ENCODE measurements around the gene RYR2. TPM values are rescaled to one million over a fixed set of nuclear protein-coding genes. Genes with fewer than 3 reads are reported as not detected.

Gene RYR2
- total and polyA plus RNA-seq, 2 of the 8 experiments (the other 6 are each of a cell fraction or from before 2014, with no cell fraction given) = 1.3 to 4.4 TPM

GRCh38 chr1:237503292-237503691, 461.3 kb downstream of the RYR2 start:
- Histone ChIP-seq H4K8ac (ENCODE audit: extremely low read depth, insufficient read depth, low read length) (no peak overlapping the region), H2BK120ac (replicated peaks; ENCODE audit: low read depth, low read length) (no peak overlapping the region), H3K4me1 (replicated peaks in 1 of 4; ENCODE audit: control insufficient read depth in 3 of 4, insufficient read depth in 4 of 4, low read length in 3 of 4) (no peaks in the 10 kb centered on the region), H3K4me2 (ENCODE audit: insufficient read depth in 1 of 2, low read depth in 2 of 2, low read length in 2 of 2) (no peak overlapping the region), H4K5ac (ENCODE audit: insufficient read length, low read depth, low read length) (no peak overlapping the region), H3K14ac (ENCODE audit: insufficient read length) (no peak overlapping the region), H3K56ac (replicated peaks; ENCODE audit: insufficient read length, low read depth, low read length) (no peak overlapping the region), H3K18ac (ENCODE audit: extremely low read depth, low read length) (no peak overlapping the region), H3K4ac (replicated peaks; ENCODE audit: insufficient read length, low read depth, low read length) (no peak overlapping the region), H3K36me3 (ENCODE audit: control insufficient read depth in 2 of 4, insufficient read depth in 4 of 4, low read length in 3 of 4) (no peaks in the 10 kb centered on the region), H2BK12ac (ENCODE audit: low read depth, low read length) (no peak overlapping the region), H2BK20ac (ENCODE audit: low read length) (no peak overlapping the region), H2AK5ac (ENCODE audit: low read depth, low read length) (no peak overlapping the region), H2BK5ac (ENCODE audit: low read depth, low read length) (no peak overlapping the region), H3K4me3 (ENCODE audit: extremely low read depth in 1 of 4, insufficient read depth in 2 of 4, low read depth in 3 of 4, low read length in 4 of 4) (no peak overlapping the region), H4K91ac (replicated peaks; ENCODE audit: insufficient read length, low read length) (no peak overlapping the region), H3K27me3 (replicated peaks in 1 of 4; ENCODE audit: control insufficient read depth in 3 of 4, extremely low read depth in 1 of 4, insufficient read depth in 3 of 4, low read length in 3 of 4) (no peaks in the 10 kb centered on the region), H3K79me2 (ENCODE audit: control insufficient read depth in 1 of 2, insufficient read depth in 2 of 2, low read length in 2 of 2) (no peaks in the 10 kb centered on the region), H3K27ac (ENCODE audit: low read depth, low read length) (no peak overlapping the region), H3K23me2 (ENCODE audit: low read depth, low read length) (no peaks in the 10 kb centered on the region), H2BK15ac (ENCODE audit: low read length) (no peak overlapping the region), H3K9ac (replicated peaks in 1 of 4; ENCODE audit: extremely low read depth in 1 of 4, low read depth in 3 of 4, low read length in 3 of 4) (no peak overlapping the region), H3K23ac (ENCODE audit: insufficient read length) (no peak overlapping the region), H3K9me3 (ENCODE audit: insufficient read depth in 2 of 2, low read depth in 1 of 2, low read length in 1 of 2) (no peaks in the 10 kb centered on the region), H2AFZ (ENCODE audit: low read length) (no peak overlapping the region), H3K79me1 (ENCODE audit: low read depth, low read length) (no peaks in the 10 kb centered on the region), H4K20me1 (replicated peaks in 1 of 2; ENCODE audit: control insufficient read depth in 1 of 2, insufficient read depth in 2 of 2, low read length in 2 of 2) (no peaks in the 10 kb centered on the region)
- 87% methylated on average over 8 of the region's 8 CpGs; no CpG with 5 or more reads in 1 of the 2 experiments for WGBS, 2 experiments (ENCODE audit: extremely low coverage in 1 of 2, insufficient coverage in 1 of 2, insufficient read length in 1 of 2, insufficient replicate concordance in 2 of 2, low coverage in 1 of 2, low lambda C conversion rate in 2 of 2, missing lambda C conversion rate in 1 of 2)
- ChIA-PET CTCF (ENCODE audit: partially characterized antibody) (interaction anchor here (1.5 kb wide), 1 partner anchor 9 kb away, joined by 6 read pairs; no protein-coding TSS in a partner anchor), POLR2A (ENCODE audit: partially characterized antibody) (no interaction called here)
- no peak for FAIRE-seq
- no peak for DNase-seq (ENCODE audit: low read depth in 1 of 2, low spot score in 2 of 2)
- TF ChIP-seq CBX8 (IDR thresholded peaks at IDR 0.05; ENCODE audit: borderline replicate concordance, low read depth, low read length) (no peak), TAF7 (optimal IDR thresholded peaks at IDR 0.05; ENCODE audit: borderline replicate concordance, low read depth, low read length) (no peak), TBP (IDR thresholded peaks at IDR 0.05; ENCODE audit: low read depth, low read length) (no peak), CTBP2 (IDR thresholded peaks at IDR 0.05; ENCODE audit: borderline replicate concordance, insufficient read depth, insufficient read length, low read length) (no peak), GABPA (IDR thresholded peaks at IDR 0.05; ENCODE audit: borderline replicate concordance, insufficient read depth, low read length) (no peak), NANOG (IDR thresholded peaks at IDR 0.05; ENCODE audit: insufficient read depth, low read depth, low read length, poor library complexity, severe bottlenecking) (no peak), CHD1 (IDR thresholded peaks at IDR 0.05; ENCODE audit: low read depth, low read length) (no peak), TAF1 (IDR thresholded peaks at IDR 0.05; ENCODE audit: low read depth, low read length) (no peak), KDM4A (IDR thresholded peaks at IDR 0.05; ENCODE audit: low read depth, low read length, severe bottlenecking) (no peak), GTF2F1 (IDR thresholded peaks at IDR 0.05; ENCODE audit: borderline replicate concordance, low read depth, low read length) (no peak), TEAD4 (IDR thresholded peaks at IDR 0.05; ENCODE audit: low read depth, low read length) (no peak), NRF1 (IDR thresholded peaks at IDR 0.05; ENCODE audit: low read depth, low read length) (no peak), SIRT6 (IDR thresholded peaks at IDR 0.05; ENCODE audit: low read length) (no peak)
